AG09319 (cell line): Measurements from ENCODE around the gene SEMA6C.
"Not testable (repeated sequence)": the region's sequence is repeated elsewhere in the genome, so short reads cannot be mapped to it uniquely, and the experiment has no call there.

Source experiments
- DNase-seq: peaks from one replicate; pipeline ENCODE4 v3.0.0-alpha.2; 2010; ENCODE audit warnings: low read depth; ENCODE audit errors: extremely low read depth
- TF ChIP-seq, protein P1 (sequence below): IDR thresholded peaks from 2 replicates; pipeline ENCODE4 v1.5.1; 2011; ENCODE audit warnings: low read depth, mild to moderate bottlenecking, inconsistent platforms, low read length, moderate library complexity

SEMA6C gene

DNA sequence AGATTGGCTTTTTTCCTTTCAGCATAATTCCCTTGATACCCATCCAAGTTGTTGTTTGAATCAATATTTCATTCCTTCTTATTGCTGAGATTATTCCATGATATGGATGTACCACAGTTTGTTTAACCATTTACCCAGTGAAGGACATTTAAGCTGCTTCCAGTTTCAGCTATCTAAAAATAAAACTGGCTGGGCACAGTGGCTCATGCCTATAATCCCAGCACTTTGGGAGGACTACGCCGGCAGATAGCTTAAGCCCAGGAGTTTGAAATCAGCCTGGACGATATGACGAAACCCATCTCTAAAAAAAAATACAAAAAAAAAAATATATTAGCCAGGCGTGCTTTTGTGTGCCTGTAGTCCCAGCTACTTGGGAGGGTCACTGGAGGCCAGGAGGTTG is 32.6 kb downstream of the SEMA6C start:
- no peak for DNase-seq
- TF ChIP-seq, protein P1, sequence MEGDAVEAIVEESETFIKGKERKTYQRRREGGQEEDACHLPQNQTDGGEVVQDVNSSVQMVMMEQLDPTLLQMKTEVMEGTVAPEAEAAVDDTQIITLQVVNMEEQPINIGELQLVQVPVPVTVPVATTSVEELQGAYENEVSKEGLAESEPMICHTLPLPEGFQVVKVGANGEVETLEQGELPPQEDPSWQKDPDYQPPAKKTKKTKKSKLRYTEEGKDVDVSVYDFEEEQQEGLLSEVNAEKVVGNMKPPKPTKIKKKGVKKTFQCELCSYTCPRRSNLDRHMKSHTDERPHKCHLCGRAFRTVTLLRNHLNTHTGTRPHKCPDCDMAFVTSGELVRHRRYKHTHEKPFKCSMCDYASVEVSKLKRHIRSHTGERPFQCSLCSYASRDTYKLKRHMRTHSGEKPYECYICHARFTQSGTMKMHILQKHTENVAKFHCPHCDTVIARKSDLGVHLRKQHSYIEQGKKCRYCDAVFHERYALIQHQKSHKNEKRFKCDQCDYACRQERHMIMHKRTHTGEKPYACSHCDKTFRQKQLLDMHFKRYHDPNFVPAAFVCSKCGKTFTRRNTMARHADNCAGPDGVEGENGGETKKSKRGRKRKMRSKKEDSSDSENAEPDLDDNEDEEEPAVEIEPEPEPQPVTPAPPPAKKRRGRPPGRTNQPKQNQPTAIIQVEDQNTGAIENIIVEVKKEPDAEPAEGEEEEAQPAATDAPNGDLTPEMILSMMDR, result no peak

DNA sequence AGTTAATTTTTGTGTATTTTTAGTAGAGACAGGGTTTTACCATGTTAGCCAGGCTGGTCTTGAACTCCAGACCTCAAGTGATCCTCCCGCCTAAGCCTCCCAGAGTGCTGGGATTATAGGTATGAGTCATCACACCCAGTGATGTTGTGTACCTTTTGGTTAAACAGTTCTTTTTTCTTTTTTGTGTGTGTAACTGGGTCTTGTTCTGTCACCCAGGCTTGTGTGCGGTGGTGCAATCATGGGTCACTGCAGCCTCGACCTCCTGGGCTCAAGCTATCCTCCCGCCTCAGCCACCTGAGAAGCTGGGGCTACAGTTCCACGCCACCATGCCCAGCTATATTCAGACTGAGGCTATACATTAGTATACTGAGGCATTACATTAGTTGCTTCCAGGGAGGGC is 38.1 kb downstream of the SEMA6C start:
- TF ChIP-seq, protein P1, result no peak
- DNase-seq, result no peak

DNA sequence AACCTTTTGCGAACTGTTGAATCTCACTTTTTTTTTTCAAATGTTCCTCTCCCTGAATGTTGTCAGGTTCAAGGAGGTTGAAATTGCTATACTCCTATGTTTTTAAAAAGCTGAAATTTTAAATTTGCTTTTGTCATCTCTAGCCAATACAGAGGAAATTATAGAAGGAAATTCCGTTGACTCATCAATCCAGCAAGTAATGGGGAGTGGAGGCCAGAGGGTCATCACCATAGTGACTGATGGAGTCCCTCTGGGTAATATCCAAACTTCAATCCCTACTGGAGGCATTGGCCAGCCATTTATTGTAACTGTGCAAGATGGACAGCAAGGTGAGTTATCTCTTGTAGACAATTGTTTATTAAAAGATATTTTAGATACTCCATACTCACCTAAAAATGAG is 39.5 kb downstream of the SEMA6C start:
- TF ChIP-seq, protein P1, result no peak
- DNase-seq, result no peak

DNA sequence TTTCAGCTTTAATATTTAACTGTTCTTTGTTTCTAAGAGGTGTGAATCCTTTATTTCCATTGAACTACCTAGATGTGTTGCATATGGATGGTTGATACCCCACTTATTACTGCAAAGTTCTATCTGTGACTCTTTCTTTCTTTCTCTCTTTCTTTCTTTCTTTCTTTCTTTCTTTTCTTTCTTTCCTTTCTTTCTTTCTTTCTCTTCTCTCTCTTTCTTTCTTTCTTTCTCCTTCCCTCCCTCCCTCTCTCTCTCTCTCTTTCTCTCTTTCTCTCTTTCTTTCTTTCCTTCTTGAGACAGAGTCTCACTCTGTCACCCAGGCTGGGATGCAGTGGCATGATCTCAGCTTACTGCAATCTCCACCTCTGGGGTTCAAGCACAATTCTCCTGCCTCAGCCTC is 41.8 kb downstream of the SEMA6C start:
- no peak for DNase-seq
- TF ChIP-seq, protein P1, result no peak

DNA sequence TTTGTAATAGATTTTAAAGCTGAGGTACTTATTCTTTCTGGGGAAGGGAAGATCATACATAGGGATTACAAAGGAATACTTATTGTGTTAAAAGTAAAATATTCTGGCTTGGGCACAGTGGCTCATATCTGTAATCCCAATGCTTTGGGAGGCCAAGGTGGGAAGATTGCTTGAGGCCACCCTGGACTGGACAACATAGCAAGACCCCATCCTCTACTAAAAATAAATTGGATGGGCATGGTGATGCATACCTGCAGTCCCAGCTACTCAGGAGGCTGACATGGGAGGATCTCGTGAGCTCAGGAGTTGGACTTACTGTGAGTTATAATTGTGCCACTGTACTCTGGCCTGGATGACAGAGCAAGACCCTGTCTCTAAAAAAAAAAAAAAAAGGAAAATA is 48.3 kb downstream of the SEMA6C start:
- TF ChIP-seq, protein P1, result no peak
- no peak for DNase-seq

GRCh38 chr1:151097426-151097825 is 49.0 kb downstream of the SEMA6C start:
- DNase-seq, result not testable (repeated sequence)

- no peak for DNase-seq
- TF ChIP-seq, protein P1, result no peak
These were observed 60.4 kb downstream of the SEMA6C start for GRCh38 chr1:151085953-151086559.
